Cerebellar nuclear complex (tissue), 1 donor: ENCODE measurements around the gene USP10.

Experiments
- DNase-seq, 2 experiments: peaks; one replicate each; lab custom pipeline; 2025; lab: John Stamatoyannopoulos, UW

The USP10 gene

GRCh38 chr16:84803146-84803545 is 103.3 kb downstream of the USP10 start:
- DNase-seq, result no peak

- no peak for DNase-seq
Measured at GRCh38 chr16:84804326-84804725, 104.5 kb downstream of the USP10 start.

- DNase-seq, result no peak
Measured at GRCh38 chr16:84806256-84806889, 106.6 kb downstream of the USP10 start.

GRCh38 chr16:84806890-84807258 is 107.1 kb downstream of the USP10 start:
- no peak for DNase-seq

- no peak for DNase-seq
Measured at GRCh38 chr16:84807776-84808175, 108.0 kb downstream of the USP10 start.

GRCh38 chr16:84808826-84809225 is 109.0 kb downstream of the USP10 start:
- no peak for DNase-seq

- no peak for DNase-seq
Measured at GRCh38 chr16:84810518-84811273, 110.9 kb downstream of the USP10 start.

GRCh38 chr16:84811529-84811928 is 111.7 kb downstream of the USP10 start:
- no peak for DNase-seq

GRCh38 chr16:84813141-84813934 is 113.5 kb downstream of the USP10 start:
- no peak for DNase-seq

- no peak for DNase-seq
Measured at GRCh38 chr16:84815462-84815861, 115.7 kb downstream of the USP10 start.

- no peak for DNase-seq
Measured at GRCh38 chr16:84816023-84816422, 116.2 kb downstream of the USP10 start.

- no peak for DNase-seq
Measured at GRCh38 chr16:84816485-84816884, 116.7 kb downstream of the USP10 start.

- no peak for DNase-seq
Measured at GRCh38 chr16:84817206-84817605, 117.4 kb downstream of the USP10 start.

GRCh38 chr16:84817613-84818012 is 117.8 kb downstream of the USP10 start:
- DNase-seq, result no peak

- DNase-seq, result no peak
Measured at GRCh38 chr16:84818133-84818532, 118.3 kb downstream of the USP10 start.

- no peak for DNase-seq
Measured at GRCh38 chr16:84818989-84819643, 119.3 kb downstream of the USP10 start.

GRCh38 chr16:84819644-84820304 is 120.0 kb downstream of the USP10 start, which contains the start of gene CRISPLD2:
TSS of gene CRISPLD2 (plus strand) at chr16:84819985. CDS start at chr16:84838496, 18,511 bp downstream.
- no peak for DNase-seq

- DNase-seq, result no peak
Measured at GRCh38 chr16:84820305-84820684, 120.5 kb downstream of the USP10 start.

GRCh38 chr16:84820771-84821170 is 121.0 kb downstream of the USP10 start:
- DNase-seq, result no peak

- DNase-seq, result no peak
Measured at GRCh38 chr16:84821179-84821578, 121.4 kb downstream of the USP10 start.
